Activated T-helper 17 cell treated with anti-CD3 and anti-CD28 coated beads, Interleukin-2, amount 50 U/mL, for 72 hours (primary cell): ENCODE measurements around the gene CELA1. TPM values are rescaled to one million over a fixed set of nuclear protein-coding genes. Genes with fewer than 3 reads are reported as not detected.
"Not testable (repeated sequence)": the region's sequence is repeated elsewhere in the genome, so short reads cannot be mapped to it uniquely, and the experiment has no call there.

Source experiments
- ATAC-seq: fragments of 150-1000 bp; cut with Tn5 transposase; replicated peaks from 2 replicates; pipeline ENCODE4 v1.10.0; 2021; ENCODE audit warnings: mild to moderate bottlenecking, moderate library complexity
- H3K27ac Mint-ChIP-seq: one replicate; pipeline ENCODE4 v1.8.0; 2022; ENCODE audit warnings: mixed read lengths
- H3K27me3 Mint-ChIP-seq: one replicate; pipeline ENCODE4 v1.8.0; 2022; ENCODE audit warnings: mixed read lengths
- H3K36me3 Mint-ChIP-seq: one replicate; pipeline ENCODE4 v1.8.0; 2022; ENCODE audit warnings: low read depth, mild to moderate bottlenecking, mixed read lengths
- H3K4me1 Mint-ChIP-seq: one replicate; pipeline ENCODE4 v1.8.0; 2022; ENCODE audit warnings: mixed read lengths
- H3K4me3 Mint-ChIP-seq: one replicate; pipeline ENCODE4 v1.8.0; 2022; ENCODE audit warnings: mild to moderate bottlenecking, mixed read lengths
- H3K9me3 Mint-ChIP-seq: one replicate; pipeline ENCODE4 v1.8.0; 2022; ENCODE audit warnings: mixed read lengths
- total RNA-seq, 2 donors: library from RNA; stranded (reverse); gene quantifications; one replicate each; pipeline ENCODE4 v1.2.3, GENCODE V29; 2022

Gene CELA1
- total RNA-seq, 2 donors from 2014 or later = not detected

GRCh38 chr12:51322452-51322851 lies 24.0 kb downstream of the CELA1 start:
- H3K36me3 Mint-ChIP-seq = peaks cover 39% of the 10 kb centered on the region
- ATAC-seq = peak; percentile 68
- H3K9me3 Mint-ChIP-seq = no peaks in the 10 kb centered on the region
- peak overlapping the region; percentile 94 for H3K27ac Mint-ChIP-seq
- H3K4me1 Mint-ChIP-seq = peaks cover 65% of the 10 kb centered on the region
- H3K27me3 Mint-ChIP-seq = no peaks in the 10 kb centered on the region
- H3K4me3 Mint-ChIP-seq = peak overlapping the region; percentile 93

- Mint-ChIP-seq H3K4me1 (peaks cover 61% of the 10 kb centered on the region), H3K4me3 (peak overlapping the region; percentile 93), H3K36me3 (peaks cover 45% of the 10 kb centered on the region), H3K9me3 (no peaks in the 10 kb centered on the region), H3K27me3 (no peaks in the 10 kb centered on the region), H3K27ac (peak overlapping the region; percentile 94)
- ATAC-seq = no peak
Measured at GRCh38 chr12:51321882-51322281, 24.6 kb downstream of the CELA1 start.

GRCh38 chr12:51320695-51321320 lies 25.7 kb downstream of the CELA1 start:
- Mint-ChIP-seq H3K27ac (peak overlapping the region; percentile 94), H3K4me1 (peaks cover 60% of the 10 kb centered on the region), H3K9me3 (no peaks in the 10 kb centered on the region), H3K36me3 (peaks cover 52% of the 10 kb centered on the region), H3K4me3 (peak overlapping the region; percentile 93), H3K27me3 (no peaks in the 10 kb centered on the region)
- no peak for ATAC-seq

GRCh38 chr12:51320311-51320694 lies 26.2 kb downstream of the CELA1 start:
- H3K9me3 Mint-ChIP-seq = no peaks in the 10 kb centered on the region
- peak overlapping the region; percentile 94 for H3K27ac Mint-ChIP-seq
- peaks cover 62% of the 10 kb centered on the region for H3K4me1 Mint-ChIP-seq
- H3K36me3 Mint-ChIP-seq = peaks cover 52% of the 10 kb centered on the region
- H3K27me3 Mint-ChIP-seq = no peaks in the 10 kb centered on the region
- ATAC-seq = no peak
- peak overlapping the region; percentile 93 for H3K4me3 Mint-ChIP-seq

- Mint-ChIP-seq H3K36me3 (peaks cover 52% of the 10 kb centered on the region), H3K27ac (peak overlapping the region; percentile 94), H3K27me3 (no peaks in the 10 kb centered on the region), H3K4me1 (peaks cover 57% of the 10 kb centered on the region), H3K4me3 (peak overlapping the region; percentile 93), H3K9me3 (no peaks in the 10 kb centered on the region)
- ATAC-seq = peak; percentile 25
Measured at GRCh38 chr12:51318846-51319599, 27.5 kb downstream of the CELA1 start.

GRCh38 chr12:51318057-51318806 lies 28.2 kb downstream of the CELA1 start:
- not testable (repeated sequence) for H3K9me3 Mint-ChIP-seq, H3K27me3 Mint-ChIP-seq
- Mint-ChIP-seq H3K36me3 (peaks cover 56% of the 10 kb centered on the region), H3K27ac (peak overlapping the region; percentile 94), H3K4me1 (peaks cover 57% of the 10 kb centered on the region), H3K4me3 (peak overlapping the region; percentile 93)
- ATAC-seq = peak; percentile 36

- H3K36me3 Mint-ChIP-seq = peaks cover 72% of the 10 kb centered on the region
- ATAC-seq = no peak
- H3K27ac Mint-ChIP-seq = peak overlapping the region; percentile 46
- H3K4me3 Mint-ChIP-seq = no peak overlapping the region
- peaks cover 17% of the 10 kb centered on the region for H3K4me1 Mint-ChIP-seq
- H3K9me3 Mint-ChIP-seq = no peaks in the 10 kb centered on the region
- no peaks in the 10 kb centered on the region for H3K27me3 Mint-ChIP-seq
Measured at GRCh38 chr12:51311389-51311788, 35.1 kb downstream of the CELA1 start.

GRCh38 chr12:51307655-51308593 lies 38.6 kb downstream of the CELA1 start:
- no peak for ATAC-seq
- Mint-ChIP-seq H3K27ac (peak overlapping the region; percentile 39), H3K36me3 (peaks cover 85% of the 10 kb centered on the region), H3K4me1 (peaks cover 10% of the 10 kb centered on the region), H3K9me3 (no peaks in the 10 kb centered on the region), H3K27me3 (no peaks in the 10 kb centered on the region), H3K4me3 (no peak overlapping the region)

- Mint-ChIP-seq H3K36me3 (peaks cover 85% of the 10 kb centered on the region), H3K27ac (no peak overlapping the region), H3K9me3 (no peaks in the 10 kb centered on the region), H3K4me1 (peaks cover 15% of the 10 kb centered on the region), H3K27me3 (no peaks in the 10 kb centered on the region), H3K4me3 (no peak overlapping the region)
- no peak for ATAC-seq
Measured at GRCh38 chr12:51306507-51306906, 40.0 kb downstream of the CELA1 start.

GRCh38 chr12:51300768-51301167 lies 45.7 kb downstream of the CELA1 start:
- peaks cover 84% of the 10 kb centered on the region for H3K36me3 Mint-ChIP-seq
- H3K4me1 Mint-ChIP-seq, H3K27me3 Mint-ChIP-seq, H3K9me3 Mint-ChIP-seq, H3K4me3 Mint-ChIP-seq, ATAC-seq: not testable (repeated sequence)
- peak overlapping the region; percentile 51 for H3K27ac Mint-ChIP-seq

- peaks cover 93% of the 10 kb centered on the region for H3K36me3 Mint-ChIP-seq
- peaks cover 4% of the 10 kb centered on the region for H3K4me1 Mint-ChIP-seq
- no peak for ATAC-seq
- no peaks in the 10 kb centered on the region for H3K9me3 Mint-ChIP-seq
- no peaks in the 10 kb centered on the region for H3K27me3 Mint-ChIP-seq
- H3K27ac Mint-ChIP-seq = no peak overlapping the region
- H3K4me3 Mint-ChIP-seq = no peak overlapping the region
Measured at GRCh38 chr12:51295651-51296050, 50.8 kb downstream of the CELA1 start.

GRCh38 chr12:51294097-51294496 lies 52.4 kb downstream of the CELA1 start:
- H3K9me3 Mint-ChIP-seq, ATAC-seq, H3K4me1 Mint-ChIP-seq, H3K27me3 Mint-ChIP-seq, H3K27ac Mint-ChIP-seq, H3K4me3 Mint-ChIP-seq: not testable (repeated sequence)
- peaks cover 93% of the 10 kb centered on the region for H3K36me3 Mint-ChIP-seq

GRCh38 chr12:51293696-51294095 lies 52.8 kb downstream of the CELA1 start:
- H3K27me3 Mint-ChIP-seq = no peaks in the 10 kb centered on the region
- H3K4me1 Mint-ChIP-seq = peaks cover 4% of the 10 kb centered on the region
- no peak overlapping the region for H3K4me3 Mint-ChIP-seq
- peak; percentile 64 for ATAC-seq
- no peak overlapping the region for H3K27ac Mint-ChIP-seq
- H3K9me3 Mint-ChIP-seq = no peaks in the 10 kb centered on the region
- H3K36me3 Mint-ChIP-seq = peaks cover 93% of the 10 kb centered on the region
